SHP77 treated with DMSO at 0.1 percent for 48 hours (cell line): ENCODE data around the gene SLC13A5.
"Not testable (repeated sequence)": the region's sequence is repeated elsewhere in the genome, so short reads cannot be mapped to it uniquely, and the experiment has no call there.

Source experiments
- DNase-seq: peaks from one replicate; lab custom pipeline; 2025; lab: John Stamatoyannopoulos, UW

SLC13A5 gene

GRCh38 chr17:6711081-6711674, 2.0 kb downstream of the SLC13A5 start:
- DNase-seq = no peak

GRCh38 chr17:6710317-6710716, 2.9 kb downstream of the SLC13A5 start:
- DNase-seq = no peak

- DNase-seq = no peak
Observed at GRCh38 chr17:6708357-6708961, 4.7 kb downstream of the SLC13A5 start.

GRCh38 chr17:6706996-6707395, 6.2 kb downstream of the SLC13A5 start:
- DNase-seq = no peak

GRCh38 chr17:6706499-6706898, 6.7 kb downstream of the SLC13A5 start:
- no peak for DNase-seq

- DNase-seq = no peak
Observed at GRCh38 chr17:6704470-6705052, 8.6 kb downstream of the SLC13A5 start.

- no peak for DNase-seq
Observed at GRCh38 chr17:6703751-6704150, 9.4 kb downstream of the SLC13A5 start.

- DNase-seq = no peak
Observed at GRCh38 chr17:6702567-6703215, 10.5 kb downstream of the SLC13A5 start.

GRCh38 chr17:6701719-6702118, 11.4 kb downstream of the SLC13A5 start:
- no peak for DNase-seq

- DNase-seq = no peak
Observed at GRCh38 chr17:6700948-6701307, 12.2 kb downstream of the SLC13A5 start.

- no peak for DNase-seq
Observed at GRCh38 chr17:6699997-6700947, 12.9 kb downstream of the SLC13A5 start.

- no peak for DNase-seq
Observed at GRCh38 chr17:6698004-6698403, 15.2 kb downstream of the SLC13A5 start.

GRCh38 chr17:6696906-6697305, 16.3 kb downstream of the SLC13A5 start:
- DNase-seq = no peak

- DNase-seq = no peak
Observed at GRCh38 chr17:6695565-6695964, 17.6 kb downstream of the SLC13A5 start.

GRCh38 chr17:6695051-6695450, 18.1 kb downstream of the SLC13A5 start:
- no peak for DNase-seq

GRCh38 chr17:6691958-6692357, 21.2 kb downstream of the SLC13A5 start:
- not testable (repeated sequence) for DNase-seq

GRCh38 chr17:6691546-6691945, 21.6 kb downstream of the SLC13A5 start:
- no peak for DNase-seq

- no peak for DNase-seq
Observed at GRCh38 chr17:6690641-6691040, 22.5 kb downstream of the SLC13A5 start.

- no peak for DNase-seq
Observed at GRCh38 chr17:6688944-6689343, 24.2 kb downstream of the SLC13A5 start.

- DNase-seq = no peak
Observed at GRCh38 chr17:6686026-6686425, 27.1 kb downstream of the SLC13A5 start.

- DNase-seq = no peak
Observed at GRCh38 chr17:6684881-6685767, 28.0 kb downstream of the SLC13A5 start.
